Activated naive CD4-positive, alpha-beta T cell treated with Interleukin-2 at 50 U/mL for 16 hours (primary cell): ENCODE data around the gene CCDC110.
A peak's percentile ranks its signal among the peaks of the same experiment; 100 is the strongest.
"Not testable (repeated sequence)": the region's sequence is repeated elsewhere in the genome, so short reads cannot be mapped to it uniquely, and the experiment has no call there.

Experiments used
- DNase-seq: peaks from one replicate; pipeline ENCODE4 v3.0.0-alpha.2; 2020

The CCDC110 gene

GRCh38 chr4:185471235-185472102 is at the start of gene CCDC110:
Gene CCDC110, minus strand, starts transcription at chr4:185471733. Its CDS starts 50 bp downstream, at chr4:185471683.
- peak; percentile 89 for DNase-seq

GRCh38 chr4:185520119-185520518 is 48.6 kb upstream of the CCDC110 start:
- no peak for DNase-seq

- no peak for DNase-seq
Observed at GRCh38 chr4:185518494-185518893, 47.0 kb upstream of the CCDC110 start.

- DNase-seq, result no peak
Observed at GRCh38 chr4:185518069-185518468, 46.5 kb upstream of the CCDC110 start.

- DNase-seq, result no peak
Observed at GRCh38 chr4:185515248-185515647, 43.7 kb upstream of the CCDC110 start.

GRCh38 chr4:185514182-185514697 is 42.7 kb upstream of the CCDC110 start:
- no peak for DNase-seq

GRCh38 chr4:185513489-185514181 is 42.1 kb upstream of the CCDC110 start:
- DNase-seq, result peak; percentile 3

GRCh38 chr4:185512516-185512915 is 41.0 kb upstream of the CCDC110 start:
- no peak for DNase-seq

- DNase-seq, result not testable (repeated sequence)
Observed at GRCh38 chr4:185511243-185511642, 39.7 kb upstream of the CCDC110 start.

GRCh38 chr4:185510806-185511205 is 39.3 kb upstream of the CCDC110 start:
- no peak for DNase-seq

GRCh38 chr4:185508181-185508580 is 36.6 kb upstream of the CCDC110 start:
- DNase-seq, result no peak

GRCh38 chr4:185506422-185506821 is 34.9 kb upstream of the CCDC110 start:
- DNase-seq, result no peak

GRCh38 chr4:185504098-185505047 is 32.8 kb upstream of the CCDC110 start:
- DNase-seq, result no peak

- no peak for DNase-seq
Observed at GRCh38 chr4:185502386-185502785, 30.9 kb upstream of the CCDC110 start.

GRCh38 chr4:185500576-185500975 is 29.0 kb upstream of the CCDC110 start:
- DNase-seq, result no peak

- no peak for DNase-seq
Observed at GRCh38 chr4:185500035-185500434, 28.5 kb upstream of the CCDC110 start.

- no peak for DNase-seq
Observed at GRCh38 chr4:185488650-185489049, 17.1 kb upstream of the CCDC110 start.

GRCh38 chr4:185481401-185481800 is 9.9 kb upstream of the CCDC110 start:
- DNase-seq, result no peak

- no peak for DNase-seq
Observed at GRCh38 chr4:185480016-185480732, 8.6 kb upstream of the CCDC110 start.

GRCh38 chr4:185479507-185479971 is 8.0 kb upstream of the CCDC110 start:
- DNase-seq, result no peak

- no peak for DNase-seq
Observed at GRCh38 chr4:185473247-185473646, 1.7 kb upstream of the CCDC110 start.

GRCh38 chr4:185472103-185472542 is 590 bp upstream of the CCDC110 start:
- no peak for DNase-seq
